ENCODE data around the gene CECR2.

CECR2 gene

GRCh38 chr22:17486719-17487118, 117.5 kb downstream of the CECR2 start:
- peaks cover 3% of the 10 kb centered on the region for H3K4me1 ChIP-seq (ENCODE audit: control insufficient read depth, insufficient read depth, low read length)
- DNase-seq (ENCODE audit: low read depth), result no peak
- H3K36me3 ChIP-seq (ENCODE audit: control insufficient read depth, insufficient read depth, low read length, severe bottlenecking), result no peaks in the 10 kb centered on the region
- no peak overlapping the region for H3K9ac ChIP-seq (ENCODE audit: low read length)
- H3K9me3 ChIP-seq (ENCODE audit: control insufficient read depth, low read length), result no peaks in the 10 kb centered on the region
- no peak overlapping the region for H3K4me3 ChIP-seq (ENCODE audit: low read length)
- H3K27me3 ChIP-seq (replicated peaks; ENCODE audit: control insufficient read depth, insufficient read depth, low read length), result peaks cover 16% of the 10 kb centered on the region

DNA sequence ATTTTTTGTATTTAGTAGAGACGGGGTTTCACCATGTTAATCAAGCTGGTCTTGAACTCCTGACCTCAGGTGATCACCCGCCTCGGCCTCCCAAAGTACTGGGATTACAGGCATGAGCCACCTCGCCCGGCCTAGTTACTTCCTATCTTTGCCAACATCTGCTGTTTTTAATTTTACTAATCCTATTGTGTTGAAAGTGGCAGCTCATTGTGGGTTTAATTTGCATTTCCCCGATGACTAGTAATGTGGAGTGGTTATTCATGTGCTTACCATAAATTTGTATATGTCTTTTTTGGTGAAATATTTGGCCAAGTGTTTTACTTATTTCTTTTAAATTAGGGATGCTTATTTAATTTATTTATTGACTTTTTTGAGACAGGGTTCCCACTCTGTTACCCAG, 119.8 kb downstream of the CECR2 start:
- Histone ChIP-seq H3K9me3 (ENCODE audit: control insufficient read depth, low read length) (no peaks in the 10 kb centered on the region), H3K4me1 (ENCODE audit: control insufficient read depth, insufficient read depth, low read length) (peaks cover 3% of the 10 kb centered on the region), H3K9ac (ENCODE audit: low read length) (no peak overlapping the region), H3K27me3 (replicated peaks; ENCODE audit: control insufficient read depth, insufficient read depth, low read length) (peaks cover 16% of the 10 kb centered on the region), H3K36me3 (ENCODE audit: control insufficient read depth, insufficient read depth, low read length, severe bottlenecking) (no peaks in the 10 kb centered on the region), H3K4me3 (ENCODE audit: low read length) (no peak overlapping the region)
- no peak for DNase-seq (ENCODE audit: low read depth)

- Histone ChIP-seq H3K36me3 (ENCODE audit: control insufficient read depth, insufficient read depth, low read length, severe bottlenecking) (no peaks in the 10 kb centered on the region), H3K9ac (ENCODE audit: low read length) (no peak overlapping the region), H3K4me3 (ENCODE audit: low read length) (no peak overlapping the region), H3K4me1 (ENCODE audit: control insufficient read depth, insufficient read depth, low read length) (peaks cover 3% of the 10 kb centered on the region), H3K9me3 (ENCODE audit: control insufficient read depth, low read length) (no peaks in the 10 kb centered on the region), H3K27me3 (replicated peaks; ENCODE audit: control insufficient read depth, insufficient read depth, low read length) (peaks cover 9% of the 10 kb centered on the region)
- DNase-seq (ENCODE audit: low read depth), result no peak
Measured at GRCh38 chr22:17491090-17491640, 121.9 kb downstream of the CECR2 start.

DNA sequence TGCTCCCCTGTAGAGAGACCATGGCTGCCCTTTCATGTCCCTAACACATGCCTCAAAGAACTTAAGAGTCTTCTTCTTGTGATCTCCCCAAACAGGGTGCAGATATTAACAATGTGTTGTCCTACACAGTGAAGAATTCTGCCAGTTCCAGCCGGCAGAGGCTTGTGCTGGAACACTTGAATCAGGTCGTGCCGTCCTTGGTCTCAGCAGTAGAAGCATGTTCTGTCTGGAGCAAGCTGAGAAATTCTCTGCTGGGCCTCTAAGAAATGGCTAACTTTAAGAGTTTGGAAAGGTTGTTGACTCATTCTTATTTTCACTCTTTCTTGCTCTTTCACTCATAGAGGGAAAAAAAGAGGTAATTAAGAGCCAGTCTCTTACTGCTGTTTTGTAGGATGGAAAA, 123.0 kb downstream of the CECR2 start:
- DNase-seq (ENCODE audit: low read depth), result no peak
- Histone ChIP-seq H3K9me3 (ENCODE audit: control insufficient read depth, low read length) (no peaks in the 10 kb centered on the region), H3K4me3 (ENCODE audit: low read length) (no peak overlapping the region), H3K4me1 (ENCODE audit: control insufficient read depth, insufficient read depth, low read length) (peaks cover 3% of the 10 kb centered on the region), H3K36me3 (ENCODE audit: control insufficient read depth, insufficient read depth, low read length, severe bottlenecking) (no peaks in the 10 kb centered on the region), H3K27me3 (replicated peaks; ENCODE audit: control insufficient read depth, insufficient read depth, low read length) (peaks cover under 1% of the 10 kb centered on the region), H3K9ac (ENCODE audit: low read length) (no peak overlapping the region)

GRCh38 chr22:17493419-17493981, 124.2 kb downstream of the CECR2 start:
- Histone ChIP-seq H3K36me3 (ENCODE audit: control insufficient read depth, insufficient read depth, low read length, severe bottlenecking) (no peaks in the 10 kb centered on the region), H3K4me3 (ENCODE audit: low read length) (no peak overlapping the region), H3K27me3 (replicated peaks; ENCODE audit: control insufficient read depth, insufficient read depth, low read length) (peaks cover 5% of the 10 kb centered on the region), H3K9ac (ENCODE audit: low read length) (no peak overlapping the region), H3K4me1 (ENCODE audit: control insufficient read depth, insufficient read depth, low read length) (peaks cover 3% of the 10 kb centered on the region), H3K9me3 (ENCODE audit: control insufficient read depth, low read length) (no peaks in the 10 kb centered on the region)
- no peak for DNase-seq (ENCODE audit: low read depth)

DNA sequence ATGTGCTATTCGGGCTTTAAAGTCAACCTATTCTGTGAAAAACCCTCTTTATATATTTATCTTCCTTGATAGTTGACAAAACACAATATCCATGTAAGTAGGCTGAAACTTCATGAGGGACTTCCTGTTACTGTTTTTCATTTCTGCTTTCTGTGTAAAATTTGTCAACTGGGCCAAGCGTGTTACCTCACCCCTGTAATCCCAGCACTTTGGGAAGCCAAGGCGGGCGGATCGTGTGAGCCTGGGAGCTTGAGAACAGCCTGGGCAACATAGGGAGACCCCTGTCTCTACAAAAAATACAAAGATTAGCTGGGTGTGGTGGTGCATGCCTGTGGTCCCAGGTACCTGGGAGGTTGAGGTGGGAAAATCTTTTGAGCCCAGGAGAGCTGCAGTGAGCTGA, 127.6 kb downstream of the CECR2 start:
- Histone ChIP-seq H3K9ac (ENCODE audit: low read length) (no peak overlapping the region), H3K4me3 (ENCODE audit: low read length) (no peak overlapping the region), H3K4me1 (ENCODE audit: control insufficient read depth, insufficient read depth, low read length) (no peaks in the 10 kb centered on the region), H3K27me3 (replicated peaks; ENCODE audit: control insufficient read depth, insufficient read depth, low read length) (peaks cover 5% of the 10 kb centered on the region), H3K36me3 (ENCODE audit: control insufficient read depth, insufficient read depth, low read length, severe bottlenecking) (no peaks in the 10 kb centered on the region), H3K9me3 (ENCODE audit: control insufficient read depth, low read length) (no peaks in the 10 kb centered on the region)
- no peak for DNase-seq (ENCODE audit: low read depth)

- H3K9me3 ChIP-seq (ENCODE audit: control insufficient read depth, low read length), result no peaks in the 10 kb centered on the region
- no peak overlapping the region for H3K4me3 ChIP-seq (ENCODE audit: low read length)
- H3K4me1 ChIP-seq (ENCODE audit: control insufficient read depth, insufficient read depth, low read length), result no peaks in the 10 kb centered on the region
- peak; percentile 82 for DNase-seq (ENCODE audit: low read depth)
- H3K36me3 ChIP-seq (ENCODE audit: control insufficient read depth, insufficient read depth, low read length, severe bottlenecking), result no peaks in the 10 kb centered on the region
- H3K9ac ChIP-seq (ENCODE audit: low read length), result no peak overlapping the region
- H3K27me3 ChIP-seq (replicated peaks; ENCODE audit: control insufficient read depth, insufficient read depth, low read length), result peaks cover 5% of the 10 kb centered on the region
Measured at GRCh38 chr22:17501679-17502285, 132.5 kb downstream of the CECR2 start.

DNA sequence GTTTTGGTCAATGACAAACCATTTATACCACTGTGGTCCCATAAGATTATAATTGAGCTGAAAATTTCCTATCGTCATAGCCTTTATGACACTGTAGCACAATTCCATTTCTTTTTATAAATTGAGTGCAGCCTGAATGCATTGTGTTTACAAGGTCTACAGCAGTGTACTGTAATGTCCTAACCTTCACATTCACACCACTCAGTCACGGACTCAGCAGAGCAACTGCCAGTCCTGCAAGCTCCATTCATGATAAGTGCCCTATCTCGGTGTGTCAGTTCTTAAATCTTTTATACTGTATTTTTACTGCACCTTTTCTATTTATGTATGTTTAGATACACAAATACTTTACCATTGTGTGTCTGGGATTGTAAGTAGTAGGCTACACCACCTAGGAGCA, 138.8 kb downstream of the CECR2 start:
- no peaks in the 10 kb centered on the region for H3K4me1 ChIP-seq (ENCODE audit: control insufficient read depth, insufficient read depth, low read length)
- H3K9me3 ChIP-seq (ENCODE audit: control insufficient read depth, low read length), result no peaks in the 10 kb centered on the region
- no peak overlapping the region for H3K9ac ChIP-seq (ENCODE audit: low read length)
- no peak overlapping the region for H3K4me3 ChIP-seq (ENCODE audit: low read length)
- no peaks in the 10 kb centered on the region for H3K36me3 ChIP-seq (ENCODE audit: control insufficient read depth, insufficient read depth, low read length, severe bottlenecking)
- peaks cover 14% of the 10 kb centered on the region for H3K27me3 ChIP-seq (replicated peaks; ENCODE audit: control insufficient read depth, insufficient read depth, low read length)
- DNase-seq (ENCODE audit: low read depth), result no peak

DNA sequence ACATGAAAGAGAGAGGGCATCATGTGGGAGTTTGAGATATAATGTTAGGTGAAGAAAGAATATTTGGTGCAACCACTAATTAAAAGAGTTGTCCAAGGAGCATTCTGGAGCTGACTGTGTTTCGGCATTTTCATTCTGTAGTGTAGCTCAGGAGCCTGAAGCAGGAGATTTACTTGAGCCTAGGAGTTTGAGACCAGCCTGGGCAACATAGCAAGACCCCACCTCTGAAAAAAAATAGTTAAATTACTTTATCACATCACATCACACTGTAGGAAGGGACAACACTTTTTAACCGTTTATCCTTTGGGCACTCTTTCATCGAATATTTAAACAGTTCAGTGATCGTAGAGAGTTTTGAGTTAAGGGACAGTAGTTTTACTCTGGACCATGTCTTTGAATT, 143.7 kb downstream of the CECR2 start:
- no peaks in the 10 kb centered on the region for H3K36me3 ChIP-seq (ENCODE audit: control insufficient read depth, insufficient read depth, low read length, severe bottlenecking)
- no peaks in the 10 kb centered on the region for H3K4me1 ChIP-seq (ENCODE audit: control insufficient read depth, insufficient read depth, low read length)
- no peak overlapping the region for H3K4me3 ChIP-seq (ENCODE audit: low read length)
- H3K27me3 ChIP-seq (replicated peaks; ENCODE audit: control insufficient read depth, insufficient read depth, low read length), result peaks cover 31% of the 10 kb centered on the region
- no peak overlapping the region for H3K9ac ChIP-seq (ENCODE audit: low read length)
- DNase-seq (ENCODE audit: low read depth), result no peak
- no peaks in the 10 kb centered on the region for H3K9me3 ChIP-seq (ENCODE audit: control insufficient read depth, low read length)

- Histone ChIP-seq H3K36me3 (ENCODE audit: control insufficient read depth, insufficient read depth, low read length, severe bottlenecking) (no peaks in the 10 kb centered on the region), H3K4me1 (ENCODE audit: control insufficient read depth, insufficient read depth, low read length) (no peaks in the 10 kb centered on the region), H3K9ac (ENCODE audit: low read length) (no peak overlapping the region), H3K4me3 (ENCODE audit: low read length) (no peak overlapping the region), H3K9me3 (ENCODE audit: control insufficient read depth, low read length) (no peaks in the 10 kb centered on the region), H3K27me3 (replicated peaks; ENCODE audit: control insufficient read depth, insufficient read depth, low read length) (peaks cover 35% of the 10 kb centered on the region)
- DNase-seq (ENCODE audit: low read depth), result no peak
Measured at GRCh38 chr22:17513612-17514011, 144.4 kb downstream of the CECR2 start.

DNA sequence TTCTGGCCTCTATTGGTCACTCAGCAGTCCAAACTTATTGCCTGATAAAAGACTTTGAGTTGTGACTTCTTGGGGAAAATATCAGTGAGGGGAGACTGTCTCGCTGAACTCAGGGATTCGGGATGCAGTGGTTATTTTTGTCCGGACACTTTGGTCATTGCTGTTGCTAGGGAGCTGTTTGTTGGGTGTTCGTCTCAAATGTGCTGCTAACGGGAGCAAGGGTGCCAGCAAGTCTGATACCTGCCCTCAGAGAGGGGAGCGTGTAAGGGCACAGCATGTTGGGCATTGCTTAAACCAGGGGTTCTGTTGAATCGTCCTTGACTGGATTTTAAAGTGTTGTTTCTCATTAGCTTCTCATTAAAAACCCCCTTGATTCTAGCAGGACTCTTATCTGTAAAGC, 144.8 kb downstream of the CECR2 start:
- no peak overlapping the region for H3K9ac ChIP-seq (ENCODE audit: low read length)
- no peak for DNase-seq (ENCODE audit: low read depth)
- no peak overlapping the region for H3K4me3 ChIP-seq (ENCODE audit: low read length)
- no peaks in the 10 kb centered on the region for H3K4me1 ChIP-seq (ENCODE audit: control insufficient read depth, insufficient read depth, low read length)
- no peaks in the 10 kb centered on the region for H3K9me3 ChIP-seq (ENCODE audit: control insufficient read depth, low read length)
- H3K36me3 ChIP-seq (ENCODE audit: control insufficient read depth, insufficient read depth, low read length, severe bottlenecking), result no peaks in the 10 kb centered on the region
- peaks cover 36% of the 10 kb centered on the region for H3K27me3 ChIP-seq (replicated peaks; ENCODE audit: control insufficient read depth, insufficient read depth, low read length)

- H3K4me1 ChIP-seq (ENCODE audit: control insufficient read depth, insufficient read depth, low read length), result no peaks in the 10 kb centered on the region
- peaks cover 27% of the 10 kb centered on the region for H3K27me3 ChIP-seq (replicated peaks; ENCODE audit: control insufficient read depth, insufficient read depth, low read length)
- no peaks in the 10 kb centered on the region for H3K9me3 ChIP-seq (ENCODE audit: control insufficient read depth, low read length)
- no peak overlapping the region for H3K9ac ChIP-seq (ENCODE audit: low read length)
- no peaks in the 10 kb centered on the region for H3K36me3 ChIP-seq (ENCODE audit: control insufficient read depth, insufficient read depth, low read length, severe bottlenecking)
- no peak overlapping the region for H3K4me3 ChIP-seq (ENCODE audit: low read length)
- DNase-seq (ENCODE audit: low read depth), result no peak
Measured at GRCh38 chr22:17518406-17518805, 149.1 kb downstream of the CECR2 start.

All from adipocyte (in vitro differentiated cells).